K562 (cell line): ENCODE results near the gene SPTLC2. TPM values are rescaled to one million over a fixed set of nuclear protein-coding genes. Genes with fewer than 3 reads are reported as not detected.

ENCODE experiments used
- ATAC-seq: fragments of 200-7000 bp; cut with Tn5 transposase; 3 replicates; pipeline ENCODE4 v1.9.1; 2020; ENCODE audit warnings: moderate library complexity
- BruUV-seq: library from RNA; stranded (reverse); fragments of 400-500 nt; replicated peaks from 2 replicates; lab custom pipeline; 2021; lab: Mats Ljungman, UMichigan
- CTCF ChIA-PET: fragments of 300-600 bp; formaldehyde crosslinking; extraction: SDS; loops from one replicate; lab custom pipeline; 2021; ENCODE audit warnings: low intra/inter-chr PET ratio; lab: Yijun Ruan, JAX
- POLR2A ChIA-PET: fragments of 300-600, 350-650 bp; sonication (Branson Sonifier 250); formaldehyde crosslinking; extraction: SDS; loops from one replicate; lab custom pipeline; 2021; ENCODE audit warnings: antibody characterized with exemption, inconsistent platforms; lab: Yijun Ruan, JAX
- DNase-seq, 4 experiments: peaks; one replicate each; pipeline versions ENCODE4 v3.0.0 to v3.0.0-alpha.2; 2011 to 2018; ENCODE audit warnings: low spot score in 3 of 4, mixed read lengths in 3 of 4; ENCODE audit errors: extremely low read depth in 1 of 4
- FAIRE-seq: peaks from 2 replicates; lab custom pipeline; 2011; peaks lifted over from hg19 to GRCh38; lab: Jason Lieb, UNC
- H2AFZ ChIP-seq: 2 replicates; pipeline ENCODE4 v1.6.0; 2011; ENCODE audit warnings: low read depth, low read length, control low read depth, inconsistent platforms
- H3K27ac ChIP-seq: fragments of 200-600 bp; 3 replicates; pipeline ENCODE4 v1.8.0; 2011; ENCODE audit warnings: low read depth, mild to moderate bottlenecking, control low read depth, inconsistent platforms, low read length, moderate library complexity, mixed read lengths; ENCODE audit errors: extremely low read depth
- H3K27me3 ChIP-seq, 2 experiments: fragments of 300-600 bp in 1 of 2; 2 replicates in 1 of 2; 3 replicates in 1 of 2; pipeline versions ENCODE4 v1.6.0 to v1.8.0; 2011; ENCODE audit warnings: inconsistent platforms in 2 of 2, low read length in 2 of 2, mild to moderate bottlenecking in 1 of 2, mixed read lengths in 1 of 2, moderate library complexity in 1 of 2; ENCODE audit not compliant: control insufficient read depth in 2 of 2, insufficient read depth in 2 of 2
- H3K36me3 ChIP-seq: fragments of 300-600 bp; 3 replicates; pipeline ENCODE4 v1.8.0; 2011; ENCODE audit warnings: mild to moderate bottlenecking, low read length, inconsistent platforms; ENCODE audit not compliant: control insufficient read depth, insufficient read depth
- H3K4me1 ChIP-seq, 2 experiments: fragments of 200-600 bp in 1 of 2; replicated peaks in 1 of 2; 2 replicates in 1 of 2; 3 replicates in 1 of 2; pipeline versions ENCODE4 v1.5.1 to v1.8.0; 2011; ENCODE audit warnings: inconsistent platforms in 2 of 2, low read length in 2 of 2, mild to moderate bottlenecking in 1 of 2, mixed read lengths in 1 of 2, moderate library complexity in 1 of 2; ENCODE audit not compliant: control insufficient read depth in 2 of 2, insufficient read depth in 2 of 2
- H3K4me2 ChIP-seq: 2 replicates; pipeline ENCODE4 v1.6.1; 2011; ENCODE audit warnings: low read length, control low read depth, inconsistent platforms, mixed read lengths; ENCODE audit not compliant: insufficient read depth
- H3K4me3 ChIP-seq: fragments of 200-600 bp; sonication (generic), shearing (Covaris generic); 2 replicates; pipeline ENCODE4 v1.5.1; 2016; ENCODE audit warnings: control low read depth, inconsistent platforms
- H3K79me2 ChIP-seq: fragments of 200-600 bp; 3 replicates; pipeline ENCODE4 v1.8.0; 2011; ENCODE audit warnings: low read length, inconsistent platforms; ENCODE audit not compliant: control insufficient read depth, insufficient read depth
- H3K9ac ChIP-seq, 2 experiments: 2 replicates each; pipeline versions ENCODE4 v1.6.0 to v1.6.1; 2011; ENCODE audit warnings: low read depth in 2 of 2, low read length in 2 of 2, control low read depth in 1 of 2, inconsistent platforms in 1 of 2, mild to moderate bottlenecking in 1 of 2, mixed read lengths in 1 of 2; ENCODE audit not compliant: insufficient read depth in 1 of 2
- H3K9me1 ChIP-seq: one replicate; pipeline ENCODE4 v1.6.0; 2011; ENCODE audit warnings: inconsistent platforms, mild to moderate bottlenecking, low read length, moderate library complexity; ENCODE audit not compliant: control insufficient read depth, insufficient read depth
- H3K9me3 ChIP-seq: replicated peaks from 2 replicates; pipeline ENCODE4 v1.5.1; 2011; ENCODE audit warnings: low read depth, low read length, inconsistent platforms; ENCODE audit not compliant: control insufficient read depth, insufficient read depth
- H4K20me1 ChIP-seq: replicated peaks from 2 replicates; pipeline ENCODE4 v1.6.1; 2011; ENCODE audit warnings: low read length, inconsistent platforms, mixed read lengths; ENCODE audit not compliant: control insufficient read depth, insufficient read depth
- DACH1 ChIP-seq: fragments of 450-650 bp; IDR thresholded peaks from 2 replicates; pipeline ENCODE4 v1.6.1; 2018; ENCODE audit not compliant: partially characterized antibody
- HMGXB4 ChIP-seq: sonication (generic); formaldehyde crosslinking; IDR thresholded peaks from 2 replicates; pipeline ENCODE4 v1.8.1; 2023; ENCODE audit warnings: mild to moderate bottlenecking, missing genetic modification reagents
- POLR2AphosphoS5 ChIP-seq: IDR thresholded peaks from 2 replicates; pipeline ENCODE4 v1.6.1; 2011; ENCODE audit warnings: mild to moderate bottlenecking, low read depth, low read length, moderate library complexity; ENCODE audit not compliant: control insufficient read depth, insufficient read depth
- SMAD3 ChIP-seq: fragments of 450-650 bp; formaldehyde crosslinking; conservative IDR thresholded peaks from 2 replicates; pipeline ENCODE4 v1.4.0; 2020; ENCODE audit warnings: mild to moderate bottlenecking
- U2AF1 ChIP-seq: fragments of 200-400 bp; formaldehyde crosslinking; optimal IDR thresholded peaks from 2 replicates; pipeline ENCODE3; 2017; ENCODE audit warnings: mild to moderate bottlenecking, low read depth, low read length, moderate library complexity
- ZBTB9 ChIP-seq: fragments of 450-650 bp; formaldehyde crosslinking; IDR thresholded peaks from 2 replicates; pipeline ENCODE4 v1.4.0; 2020; ENCODE audit warnings: mild to moderate bottlenecking, moderate library complexity
- WGBS: fragments of 100-300 bp; shearing (Covaris generic); methylation state at CpG from one replicate; pipeline ENCODE4 v1.1.6; 2016; ENCODE audit warnings: low coverage, mixed read lengths; ENCODE audit not compliant: insufficient coverage; ENCODE audit errors: missing lambda C conversion rate; 5-methylcytosine and 5-hydroxymethylcytosine counted together
- in situ Hi-C: fragments of 300-500 bp; cut with MboI; formaldehyde crosslinking; loops from 4 replicates; pipeline ENCODE4 v1.15.0; 2018; ENCODE audit warnings: inconsistent platforms, mixed read lengths
- intact Hi-C: fragments of 100-400 bp; cut with micrococcal nuclease; formaldehyde crosslinking; loops from 2 replicates; pipeline ENCODE4 v1.14.2; 2022
- polyA plus RNA-seq, 8 experiments: library from polyadenylated mRNA; depleted of rRNA in 4 of 8; stranded (reverse) in 5 of 8; unstranded in 3 of 8; fragments of >200 nt; fragmentation: Nextera tagmentation in 2 of 8; fragmentation: Illumina TruSeq in 1 of 8; extraction: Ambion mirVana in 2 of 8; extraction: Trizol in 1 of 8; gene quantifications; 2 replicates each; pipeline versions ENCODE4 v1.2.1 to v1.2.3, GENCODE V29; 2011 to 2014; ENCODE audit warnings: inconsistent platforms in 1 of 8, missing spikeins in 1 of 8
- total RNA-seq, 7 experiments: library from RNA; depleted of rRNA in 6 of 7; stranded (reverse); fragments of >200 nt in 6 of 7; fragmentation: Illumina TruSeq in 2 of 7; extraction: Trizol in 2 of 7; gene quantifications; 2 replicates each; pipeline versions ENCODE4 v1.2.1 to v1.2.3, GENCODE V29; 2011 to 2021; ENCODE audit warnings: low replicate concordance in 1 of 7
- TF ChIP-seq, protein P1 (sequence below): sonication (generic); formaldehyde crosslinking; IDR thresholded peaks from 2 replicates; pipeline ENCODE4 v1.8.0; 2023; ENCODE audit warnings: missing genetic modification reagents, mild to moderate bottlenecking, borderline replicate concordance

SPTLC2 gene
- total and polyA plus RNA-seq, 9 of the 15 experiments (the other 6 are each of a cell fraction or from before 2014, with no cell fraction given), result 4.5 to 30.4 (median 14.0) TPM

- no peak for TF ChIP-seq ZBTB9 (CRISPR knock-in tag)
Observed at GRCh38 chr14:77543240-77543551, 73.2 kb downstream of the SPTLC2 start (continued).

- Histone ChIP-seq H3K9me3 (no peaks in the 10 kb centered on the region), H3K9me1 (no peaks in the 10 kb centered on the region), H3K27ac (no peak overlapping the region), H3K79me2 (no peaks in the 10 kb centered on the region), H3K27me3 (no peaks in the 10 kb centered on the region), H3K4me2 (no peak overlapping the region), H4K20me1 (no peaks in the 10 kb centered on the region), H3K4me1 (peaks cover 0 to 5% of the 10 kb centered on the region in 2 experiments; a peak in 2 of 5 replicates), H2AFZ (no peak overlapping the region), H3K4me3 (no peak overlapping the region), H3K9ac (no peak overlapping the region), H3K36me3 (peaks cover 17% of the 10 kb centered on the region; the same call in 2 of the 3 replicates)
- ATAC-seq (no peak), FAIRE-seq (no peak), DNase-seq (no peak)
- in situ Hi-C loops (no loop called here), intact Hi-C loops (no loop called here)
- CTCF ChIA-PET, result no interaction called here
- POLR2A ChIA-PET, result interaction anchor here (0.6 kb wide), 1 partner anchor 50 kb away, joined by 3 read pairs; no protein-coding TSS in a partner anchor
- 81% methylated on average over 10 of the region's 11 CpGs for WGBS
- no TSS peak for BruUV-seq
- no peak for TF ChIP-seq POLR2AphosphoS5
- no peak for TF ChIP-seq DACH1
- no peak for TF ChIP-seq U2AF1
- TF ChIP-seq, protein P1, sequence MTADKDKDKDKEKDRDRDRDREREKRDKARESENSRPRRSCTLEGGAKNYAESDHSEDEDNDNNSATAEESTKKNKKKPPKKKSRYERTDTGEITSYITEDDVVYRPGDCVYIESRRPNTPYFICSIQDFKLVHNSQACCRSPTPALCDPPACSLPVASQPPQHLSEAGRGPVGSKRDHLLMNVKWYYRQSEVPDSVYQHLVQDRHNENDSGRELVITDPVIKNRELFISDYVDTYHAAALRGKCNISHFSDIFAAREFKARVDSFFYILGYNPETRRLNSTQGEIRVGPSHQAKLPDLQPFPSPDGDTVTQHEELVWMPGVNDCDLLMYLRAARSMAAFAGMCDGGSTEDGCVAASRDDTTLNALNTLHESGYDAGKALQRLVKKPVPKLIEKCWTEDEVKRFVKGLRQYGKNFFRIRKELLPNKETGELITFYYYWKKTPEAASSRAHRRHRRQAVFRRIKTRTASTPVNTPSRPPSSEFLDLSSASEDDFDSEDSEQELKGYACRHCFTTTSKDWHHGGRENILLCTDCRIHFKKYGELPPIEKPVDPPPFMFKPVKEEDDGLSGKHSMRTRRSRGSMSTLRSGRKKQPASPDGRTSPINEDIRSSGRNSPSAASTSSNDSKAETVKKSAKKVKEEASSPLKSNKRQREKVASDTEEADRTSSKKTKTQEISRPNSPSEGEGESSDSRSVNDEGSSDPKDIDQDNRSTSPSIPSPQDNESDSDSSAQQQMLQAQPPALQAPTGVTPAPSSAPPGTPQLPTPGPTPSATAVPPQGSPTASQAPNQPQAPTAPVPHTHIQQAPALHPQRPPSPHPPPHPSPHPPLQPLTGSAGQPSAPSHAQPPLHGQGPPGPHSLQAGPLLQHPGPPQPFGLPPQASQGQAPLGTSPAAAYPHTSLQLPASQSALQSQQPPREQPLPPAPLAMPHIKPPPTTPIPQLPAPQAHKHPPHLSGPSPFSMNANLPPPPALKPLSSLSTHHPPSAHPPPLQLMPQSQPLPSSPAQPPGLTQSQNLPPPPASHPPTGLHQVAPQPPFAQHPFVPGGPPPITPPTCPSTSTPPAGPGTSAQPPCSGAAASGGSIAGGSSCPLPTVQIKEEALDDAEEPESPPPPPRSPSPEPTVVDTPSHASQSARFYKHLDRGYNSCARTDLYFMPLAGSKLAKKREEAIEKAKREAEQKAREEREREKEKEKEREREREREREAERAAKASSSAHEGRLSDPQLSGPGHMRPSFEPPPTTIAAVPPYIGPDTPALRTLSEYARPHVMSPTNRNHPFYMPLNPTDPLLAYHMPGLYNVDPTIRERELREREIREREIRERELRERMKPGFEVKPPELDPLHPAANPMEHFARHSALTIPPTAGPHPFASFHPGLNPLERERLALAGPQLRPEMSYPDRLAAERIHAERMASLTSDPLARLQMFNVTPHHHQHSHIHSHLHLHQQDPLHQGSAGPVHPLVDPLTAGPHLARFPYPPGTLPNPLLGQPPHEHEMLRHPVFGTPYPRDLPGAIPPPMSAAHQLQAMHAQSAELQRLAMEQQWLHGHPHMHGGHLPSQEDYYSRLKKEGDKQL, result no peak
- TF ChIP-seq SMAD3 (CRISPR knock-in tag), result no peak
- no peak for TF ChIP-seq HMGXB4 (CRISPR knock-in tag)
Observed at GRCh38 chr14:77542421-77543239, 73.8 kb downstream of the SPTLC2 start.
